ENCODE data around the gene EPS15.

- TF ChIP-seq SP4 (CRISPR knock-in tag; IDR thresholded peaks at IDR 0.05) (no peak), RAD51 (IDR thresholded peaks at IDR 0.05; ENCODE audit: borderline replicate concordance) (no peak), ZFYVE20 (CRISPR knock-in tag; IDR thresholded peaks at IDR 0.05; ENCODE audit: borderline replicate concordance, low read depth) (no peak), MAX (IDR thresholded peaks at IDR 0.05) (no peak)
- TF ChIP-seq, protein P1, sequence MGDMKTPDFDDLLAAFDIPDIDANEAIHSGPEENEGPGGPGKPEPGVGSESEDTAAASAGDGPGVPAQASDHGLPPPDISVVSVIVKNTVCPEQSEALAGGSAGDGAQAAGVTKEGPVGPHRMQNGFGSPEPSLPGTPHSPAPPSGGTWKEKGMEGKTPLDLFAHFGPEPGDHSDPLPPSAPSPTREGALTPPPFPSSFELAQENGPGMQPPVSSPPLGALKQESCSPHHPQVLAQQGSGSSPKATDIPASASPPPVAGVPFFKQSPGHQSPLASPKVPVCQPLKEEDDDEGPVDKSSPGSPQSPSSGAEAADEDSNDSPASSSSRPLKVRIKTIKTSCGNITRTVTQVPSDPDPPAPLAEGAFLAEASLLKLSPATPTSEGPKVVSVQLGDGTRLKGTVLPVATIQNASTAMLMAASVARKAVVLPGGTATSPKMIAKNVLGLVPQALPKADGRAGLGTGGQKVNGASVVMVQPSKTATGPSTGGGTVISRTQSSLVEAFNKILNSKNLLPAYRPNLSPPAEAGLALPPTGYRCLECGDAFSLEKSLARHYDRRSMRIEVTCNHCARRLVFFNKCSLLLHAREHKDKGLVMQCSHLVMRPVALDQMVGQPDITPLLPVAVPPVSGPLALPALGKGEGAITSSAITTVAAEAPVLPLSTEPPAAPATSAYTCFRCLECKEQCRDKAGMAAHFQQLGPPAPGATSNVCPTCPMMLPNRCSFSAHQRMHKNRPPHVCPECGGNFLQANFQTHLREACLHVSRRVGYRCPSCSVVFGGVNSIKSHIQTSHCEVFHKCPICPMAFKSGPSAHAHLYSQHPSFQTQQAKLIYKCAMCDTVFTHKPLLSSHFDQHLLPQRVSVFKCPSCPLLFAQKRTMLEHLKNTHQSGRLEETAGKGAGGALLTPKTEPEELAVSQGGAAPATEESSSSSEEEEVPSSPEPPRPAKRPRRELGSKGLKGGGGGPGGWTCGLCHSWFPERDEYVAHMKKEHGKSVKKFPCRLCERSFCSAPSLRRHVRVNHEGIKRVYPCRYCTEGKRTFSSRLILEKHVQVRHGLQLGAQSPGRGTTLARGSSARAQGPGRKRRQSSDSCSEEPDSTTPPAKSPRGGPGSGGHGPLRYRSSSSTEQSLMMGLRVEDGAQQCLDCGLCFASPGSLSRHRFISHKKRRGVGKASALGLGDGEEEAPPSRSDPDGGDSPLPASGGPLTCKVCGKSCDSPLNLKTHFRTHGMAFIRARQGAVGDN (CRISPR knock-in tag; IDR thresholded peaks at IDR 0.05): no peak
- TF ChIP-seq, protein P2, sequence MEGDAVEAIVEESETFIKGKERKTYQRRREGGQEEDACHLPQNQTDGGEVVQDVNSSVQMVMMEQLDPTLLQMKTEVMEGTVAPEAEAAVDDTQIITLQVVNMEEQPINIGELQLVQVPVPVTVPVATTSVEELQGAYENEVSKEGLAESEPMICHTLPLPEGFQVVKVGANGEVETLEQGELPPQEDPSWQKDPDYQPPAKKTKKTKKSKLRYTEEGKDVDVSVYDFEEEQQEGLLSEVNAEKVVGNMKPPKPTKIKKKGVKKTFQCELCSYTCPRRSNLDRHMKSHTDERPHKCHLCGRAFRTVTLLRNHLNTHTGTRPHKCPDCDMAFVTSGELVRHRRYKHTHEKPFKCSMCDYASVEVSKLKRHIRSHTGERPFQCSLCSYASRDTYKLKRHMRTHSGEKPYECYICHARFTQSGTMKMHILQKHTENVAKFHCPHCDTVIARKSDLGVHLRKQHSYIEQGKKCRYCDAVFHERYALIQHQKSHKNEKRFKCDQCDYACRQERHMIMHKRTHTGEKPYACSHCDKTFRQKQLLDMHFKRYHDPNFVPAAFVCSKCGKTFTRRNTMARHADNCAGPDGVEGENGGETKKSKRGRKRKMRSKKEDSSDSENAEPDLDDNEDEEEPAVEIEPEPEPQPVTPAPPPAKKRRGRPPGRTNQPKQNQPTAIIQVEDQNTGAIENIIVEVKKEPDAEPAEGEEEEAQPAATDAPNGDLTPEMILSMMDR (CRISPR knock-in tag; IDR thresholded peaks at IDR 0.05): no peak
Observed at GRCh38 chr1:51311826-51312225, 207.2 kb downstream of the EPS15 start.
